SK-N-SH treated with all-trans-retinoic acid at 6 μM for 48 hours (cell line): ENCODE measurements around the gene TMEM39B.
"Not testable (repeated sequence)": the region's sequence is repeated elsewhere in the genome, so short reads cannot be mapped to it uniquely, and the experiment has no call there.

ENCODE experiments used
- ATAC-seq: fragments of 200-7000 bp; cut with Tn5 transposase; 3 replicates; pipeline ENCODE4 v1.9.1; 2020; ENCODE audit warnings: mild to moderate bottlenecking, moderate library complexity
- ARNTL ChIP-seq: fragments of 450-650 bp; formaldehyde crosslinking; IDR thresholded peaks from 2 replicates; pipeline ENCODE4 v1.5.0; 2020; ENCODE audit warnings: low read depth, mild to moderate bottlenecking, moderate library complexity, borderline replicate concordance
- BACH2 ChIP-seq: fragments of 250-450 bp; sonication (Bioruptor Pico); IDR thresholded peaks from 2 replicates; pipeline ENCODE4 v1.9.0; 2021; ENCODE audit warnings: mild to moderate bottlenecking, borderline replicate concordance
- CSDC2 ChIP-seq: fragments of 250-450 bp; sonication (Bioruptor Pico); IDR thresholded peaks from 2 replicates; pipeline ENCODE4 v1.5.0; 2020; ENCODE audit warnings: mild to moderate bottlenecking, moderate library complexity
- CSRNP3 ChIP-seq: fragments of 250-450 bp; sonication (Bioruptor Pico); IDR thresholded peaks from 2 replicates; pipeline ENCODE4 v1.5.1; 2021; ENCODE audit warnings: mild to moderate bottlenecking, moderate library complexity
- ESRRG ChIP-seq: fragments of 250-450 bp; sonication (Bioruptor Pico); IDR thresholded peaks from 2 replicates; pipeline ENCODE4 v1.6.1; 2021; ENCODE audit warnings: mild to moderate bottlenecking
- GLIS3 ChIP-seq: fragments of 250-450 bp; sonication (Bioruptor Pico); IDR thresholded peaks from 2 replicates; pipeline ENCODE4 v1.5.0; 2020; ENCODE audit warnings: mild to moderate bottlenecking, moderate library complexity
- ISL1 ChIP-seq: fragments of 250-450 bp; sonication (Bioruptor Pico); IDR thresholded peaks from 2 replicates; pipeline ENCODE4 v2.1.2; 2022; ENCODE audit warnings: mild to moderate bottlenecking, moderate library complexity
- OSR1 ChIP-seq: fragments of 250-450 bp; sonication (Bioruptor Pico); IDR thresholded peaks from 2 replicates; pipeline ENCODE4 v1.8.0; 2022; ENCODE audit warnings: moderate library complexity, mild to moderate bottlenecking, inconsistent platforms
- PATZ1 ChIP-seq: fragments of 250-450 bp; sonication (Bioruptor Pico); IDR thresholded peaks from 2 replicates; pipeline ENCODE4 v1.8.0; 2020; ENCODE audit warnings: mild to moderate bottlenecking, moderate library complexity, borderline replicate concordance
- PPARA ChIP-seq: fragments of 250-450 bp; sonication (Bioruptor Pico); IDR thresholded peaks from 2 replicates; pipeline ENCODE4 v1.5.0; 2020; ENCODE audit warnings: mild to moderate bottlenecking, borderline replicate concordance
- RARB ChIP-seq: fragments of 250-450 bp; sonication (Bioruptor Pico); IDR thresholded peaks from 2 replicates; pipeline ENCODE4 v1.8.0; 2021; ENCODE audit warnings: mild to moderate bottlenecking, moderate library complexity
- SNAI2 ChIP-seq: fragments of 250-450 bp; sonication (Bioruptor Pico); IDR thresholded peaks from 2 replicates; pipeline ENCODE4 v1.5.0; 2020; ENCODE audit warnings: mild to moderate bottlenecking, moderate library complexity
- TCF4 ChIP-seq: fragments of 250-450 bp; sonication (Bioruptor Pico); IDR thresholded peaks from 2 replicates; pipeline ENCODE4 v1.8.0; 2021; ENCODE audit warnings: mild to moderate bottlenecking, moderate library complexity, borderline replicate concordance
- TOX ChIP-seq: fragments of 250-450 bp; sonication (Bioruptor Pico); IDR thresholded peaks from 2 replicates; pipeline ENCODE4 v1.8.0; 2021; ENCODE audit warnings: mild to moderate bottlenecking, moderate library complexity, borderline replicate concordance
- TSHZ2 ChIP-seq: fragments of 250-450 bp; sonication (Bioruptor Pico); IDR thresholded peaks from 2 replicates; pipeline ENCODE4 v1.5.0; 2020; ENCODE audit warnings: mild to moderate bottlenecking, moderate library complexity
- ZC3H10 ChIP-seq: fragments of 250-450 bp; sonication (Bioruptor Pico); IDR thresholded peaks from 2 replicates; pipeline ENCODE4 v1.5.1; 2021; ENCODE audit warnings: mild to moderate bottlenecking, moderate library complexity
- ZFP3 ChIP-seq: fragments of 250-450 bp; sonication (Bioruptor Pico); IDR thresholded peaks from 2 replicates; pipeline ENCODE4 v1.5.0; 2020; ENCODE audit warnings: mild to moderate bottlenecking, moderate library complexity
- ZFP30 ChIP-seq: fragments of 450-650 bp; formaldehyde crosslinking; IDR thresholded peaks from 2 replicates; pipeline ENCODE4 v1.5.0; 2022; ENCODE audit warnings: mild to moderate bottlenecking, moderate library complexity
- ZNF565 ChIP-seq: fragments of 450-650 bp; formaldehyde crosslinking; conservative IDR thresholded peaks from 2 replicates; pipeline ENCODE4 v1.5.0; 2020; ENCODE audit warnings: low read depth, mild to moderate bottlenecking, moderate library complexity
- ZNF70 ChIP-seq: fragments of 450-650 bp; formaldehyde crosslinking; IDR thresholded peaks from 2 replicates; pipeline ENCODE4 v1.5.0; 2020; ENCODE audit warnings: mild to moderate bottlenecking, moderate library complexity
- ZNF8 ChIP-seq: fragments of 450-650 bp; formaldehyde crosslinking; IDR thresholded peaks from 2 replicates; pipeline ENCODE4 v1.5.0; 2020; ENCODE audit warnings: mild to moderate bottlenecking, moderate library complexity

Gene TMEM39B

GRCh38 chr1:32127409-32128198 lies 54.9 kb downstream of the TMEM39B start (continued):
- TF ChIP-seq PATZ1 (CRISPR knock-in tag) (no peak), ZNF70 (no peak)
- TF ChIP-seq, all 23 proteins: peak for 0

- ATAC-seq = no peak
- TF ChIP-seq TOX (CRISPR knock-in tag) (no peak), ESRRG (CRISPR knock-in tag) (no peak), RARB (CRISPR knock-in tag) (no peak), ISL1 (no peak), BACH2 (no peak), SNAI2 (no peak)
- TF ChIP-seq, all 23 proteins: peak for 0
Measured at GRCh38 chr1:32128479-32128878, 55.7 kb downstream of the TMEM39B start.

- TF ChIP-seq ZNF8 (CRISPR knock-in tag) (no peak), TSHZ2 (CRISPR knock-in tag) (no peak), ESRRG (CRISPR knock-in tag) (no peak), PPARA (CRISPR knock-in tag) (no peak)
- no peak for ATAC-seq
Measured at GRCh38 chr1:32128964-32129363, 56.2 kb downstream of the TMEM39B start.

GRCh38 chr1:32133950-32134280 lies 61.2 kb downstream of the TMEM39B start:
- ATAC-seq = not testable (repeated sequence)

GRCh38 chr1:32137111-32137510 lies 64.4 kb downstream of the TMEM39B start:
- TF ChIP-seq TCF4 (no peak), PATZ1 (CRISPR knock-in tag) (no peak), ESRRG (CRISPR knock-in tag) (no peak)
- ATAC-seq = no peak

GRCh38 chr1:32138965-32139364 lies 66.2 kb downstream of the TMEM39B start:
- ATAC-seq = peak; percentile 74
- TF ChIP-seq GLIS3 (CRISPR knock-in tag) (no peak), ZFP30 (CRISPR knock-in tag) (no peak), TOX (CRISPR knock-in tag) (no peak), TSHZ2 (CRISPR knock-in tag) (no peak), CSDC2 (CRISPR knock-in tag) (no peak), ESRRG (CRISPR knock-in tag) (no peak), PPARA (CRISPR knock-in tag) (no peak), SNAI2 (no peak), ZNF565 (no peak), ZNF70 (no peak), RARB (CRISPR knock-in tag) (no peak), ARNTL (CRISPR knock-in tag) (no peak), CSRNP3 (CRISPR knock-in tag) (no peak), ZFP3 (CRISPR knock-in tag) (no peak), OSR1 (no peak), ZC3H10 (CRISPR knock-in tag) (no peak), ISL1 (no peak), TCF4 (no peak), ZNF8 (CRISPR knock-in tag) (no peak)
